Fibroblast of villous mesenchyme (primary cell): ENCODE data around the gene DNAJC6. TPM values are rescaled to one million over a fixed set of nuclear protein-coding genes. Genes with fewer than 3 reads are reported as not detected.

Experiments used
- DNase-seq: peaks from one replicate; pipeline ENCODE4 v3.0.0-alpha.2; 2010; ENCODE audit warnings: low read depth
- H3K4me3 ChIP-seq: 2 replicates; pipeline ENCODE4 v1.5.1; 2011; ENCODE audit warnings: low read depth, mild to moderate bottlenecking, low read length
- CTCF ChIP-seq: IDR thresholded peaks from 2 replicates; pipeline ENCODE4 v1.5.1; 2012; ENCODE audit warnings: low read depth, mild to moderate bottlenecking, low read length; ENCODE audit not compliant: insufficient read depth
- total RNA-seq: library from RNA; depleted of rRNA; stranded (reverse); fragments of >200 nt; gene quantifications from 2 replicates; pipeline ENCODE4 v1.2.3, GENCODE V29; 2012

The DNAJC6 gene
- total RNA-seq, 1 donor: 24.6 TPM

GRCh38 chr1:65344171-65344814 lies 35.0 kb downstream of the DNAJC6 start:
- no peak for TF ChIP-seq CTCF
- peak; percentile 23 for DNase-seq
- H3K4me3 ChIP-seq: no peak overlapping the region

- no peak for DNase-seq
- no peak for TF ChIP-seq CTCF
- H3K4me3 ChIP-seq: no peak overlapping the region
Observed at GRCh38 chr1:65346190-65346589, 36.8 kb downstream of the DNAJC6 start.

DNA sequence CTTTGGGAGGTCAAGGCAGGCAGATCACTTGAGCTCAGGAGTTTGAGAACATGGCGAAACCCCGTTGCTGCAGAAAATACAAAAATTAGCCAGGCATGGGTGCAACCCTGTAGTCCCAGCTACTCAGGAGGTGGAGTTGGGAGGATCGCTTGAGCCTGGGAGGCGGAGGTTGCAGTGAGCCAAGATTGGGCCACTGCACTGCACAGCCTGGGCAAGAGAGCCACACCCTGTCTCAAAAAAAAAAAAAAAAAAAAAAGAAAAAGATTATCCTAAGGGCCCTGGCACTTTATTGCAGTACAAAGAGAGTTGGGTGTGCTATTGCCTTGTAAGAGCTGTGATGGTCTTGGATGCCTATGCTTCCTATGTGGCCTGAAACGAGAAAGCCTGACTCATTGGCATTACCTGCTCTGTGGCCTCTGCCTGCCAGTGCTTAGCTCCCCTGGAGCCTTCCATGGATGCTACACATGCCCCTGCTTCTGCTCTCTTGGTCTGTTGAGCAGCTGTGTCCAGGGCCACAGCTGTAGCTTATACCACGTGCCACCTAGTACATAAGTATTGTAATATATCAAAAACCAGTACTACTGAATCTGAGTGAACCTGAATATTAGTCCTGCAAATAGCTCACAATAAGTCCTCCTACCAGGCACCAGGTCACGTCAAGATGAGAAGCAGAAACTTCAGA lies 45.8 kb downstream of the DNAJC6 start:
- DNase-seq: no peak
- H3K4me3 ChIP-seq: no peak overlapping the region
- TF ChIP-seq CTCF: no peak

DNA sequence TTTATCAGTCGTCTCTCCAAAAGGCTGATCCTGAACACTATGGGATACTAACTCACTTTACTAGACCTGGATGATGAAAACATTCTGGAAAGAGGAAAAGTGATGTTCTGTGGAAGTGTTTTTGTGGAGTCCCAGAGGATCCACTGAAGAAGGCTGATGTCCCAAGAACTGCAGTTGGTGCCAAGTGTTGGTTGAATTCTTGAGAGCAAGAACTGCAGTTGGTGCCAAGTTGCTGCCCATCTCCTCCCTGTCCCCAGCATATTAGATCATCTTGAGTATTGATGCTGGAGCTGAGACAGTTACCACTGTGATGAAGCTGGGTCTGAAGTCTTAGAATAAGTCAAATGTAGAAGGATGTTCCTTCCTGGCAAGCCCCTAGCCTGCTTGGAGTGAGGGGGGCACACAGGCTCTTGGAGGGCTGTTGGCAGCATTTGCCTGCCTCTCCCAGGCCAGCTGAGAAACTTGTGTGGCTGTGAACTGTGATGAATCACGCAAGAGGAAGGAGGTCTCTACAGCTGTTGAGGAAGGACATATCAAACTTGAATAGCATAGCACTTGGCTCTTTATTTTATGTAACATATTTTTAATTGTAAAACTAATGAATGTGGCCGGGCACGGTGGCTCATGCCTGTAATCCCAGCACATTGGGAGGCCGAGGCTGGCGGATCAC lies 48.1 kb downstream of the DNAJC6 start:
- H3K4me3 ChIP-seq: no peak overlapping the region
- DNase-seq: no peak
- TF ChIP-seq CTCF: no peak

DNA sequence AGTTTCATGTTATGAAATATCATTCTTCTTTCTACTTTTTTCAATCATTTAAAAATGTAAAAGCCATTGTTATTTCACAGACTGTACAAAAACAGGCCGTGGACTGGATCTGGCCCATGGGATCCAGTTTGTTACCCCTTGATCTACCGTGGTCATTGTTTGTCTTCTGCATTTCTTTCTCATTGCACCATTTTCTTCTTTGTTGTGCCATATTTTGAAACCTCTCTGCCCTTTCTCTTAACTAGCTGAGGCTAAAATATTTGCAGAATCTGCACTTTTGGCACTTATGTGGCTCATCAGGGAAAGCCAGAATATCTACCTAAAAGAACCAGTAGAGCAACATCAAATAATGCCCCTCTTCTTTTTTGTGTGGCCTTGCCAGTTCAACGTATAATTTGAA lies 50.5 kb downstream of the DNAJC6 start:
- peak; percentile 5 for DNase-seq
- no peak overlapping the region for H3K4me3 ChIP-seq
- TF ChIP-seq CTCF: no peak

- no peak for DNase-seq
- H3K4me3 ChIP-seq: no peak overlapping the region
Observed at GRCh38 chr1:65360648-65361047, 51.3 kb downstream of the DNAJC6 start.

More at GRCh38 chr1:65360648-65361047, 51.3 kb downstream of the DNAJC6 start:
- TF ChIP-seq CTCF: no peak
